Liver (tissue), 3 donors: ENCODE results near the gene KRT9.

Source experiments
- FOXA1 ChIP-seq: IDR thresholded peaks from 2 replicates; pipeline ENCODE4 v1.6.1; 2016; ENCODE audit warnings: antibody characterized with exemption
- FOXA2 ChIP-seq: IDR thresholded peaks from 2 replicates; pipeline ENCODE4 v1.6.1; 2016; ENCODE audit warnings: antibody characterized with exemption
- GABPA ChIP-seq, 2 donors: IDR thresholded peaks in 1 of 2; conservative IDR thresholded peaks in 1 of 2; 2 replicates each; pipeline ENCODE4 v1.6.1; 2016; ENCODE audit warnings: antibody characterized with exemption in 2 of 2, mild to moderate bottlenecking in 1 of 2, moderate library complexity in 1 of 2
- HNF4G ChIP-seq: IDR thresholded peaks from 2 replicates; pipeline ENCODE4 v1.6.1; 2016; ENCODE audit warnings: antibody characterized with exemption
- NR2F2 ChIP-seq: IDR thresholded peaks from 2 replicates; pipeline ENCODE4 v1.6.1; 2016; ENCODE audit warnings: antibody characterized with exemption
- RAD21 ChIP-seq, 2 donors: IDR thresholded peaks; 2 replicates each; pipeline ENCODE4 v1.6.1; 2016; ENCODE audit warnings: antibody characterized with exemption in 2 of 2, mild to moderate bottlenecking in 2 of 2
- RXRA ChIP-seq, 2 donors: IDR thresholded peaks; 2 replicates each; pipeline ENCODE4 v1.6.1; 2017 to 2018; ENCODE audit warnings: antibody characterized with exemption in 2 of 2, mild to moderate bottlenecking in 1 of 2
- SP1 ChIP-seq: IDR thresholded peaks from 2 replicates; pipeline ENCODE4 v1.6.1; 2018; ENCODE audit warnings: antibody characterized with exemption, mild to moderate bottlenecking
- YY1 ChIP-seq: IDR thresholded peaks from 2 replicates; pipeline ENCODE4 v1.6.1; 2016; ENCODE audit warnings: antibody characterized with exemption, mild to moderate bottlenecking
- TF ChIP-seq, protein P1 (sequence below): fragments of 150-350 bp; IDR thresholded peaks from 2 replicates; pipeline ENCODE4 v1.5.1; 2017; ENCODE audit warnings: improper control_type of control experiment, low read depth, low read length; ENCODE audit not compliant: missing input control
- TF ChIP-seq, protein P2 (sequence below): IDR thresholded peaks from 2 replicates; pipeline ENCODE4 v1.6.1; 2016; ENCODE audit warnings: antibody characterized with exemption
- TF ChIP-seq, protein P3 (sequence below): IDR thresholded peaks from 2 replicates; pipeline ENCODE4 v1.6.1; 2016; ENCODE audit warnings: antibody characterized with exemption
- TF ChIP-seq, protein P4 (sequence below): IDR thresholded peaks from 2 replicates; pipeline ENCODE4 v1.6.1; 2016; ENCODE audit warnings: antibody characterized with exemption, mild to moderate bottlenecking
- donor health status: healthy.
- donor health status: healthy.

DNA sequence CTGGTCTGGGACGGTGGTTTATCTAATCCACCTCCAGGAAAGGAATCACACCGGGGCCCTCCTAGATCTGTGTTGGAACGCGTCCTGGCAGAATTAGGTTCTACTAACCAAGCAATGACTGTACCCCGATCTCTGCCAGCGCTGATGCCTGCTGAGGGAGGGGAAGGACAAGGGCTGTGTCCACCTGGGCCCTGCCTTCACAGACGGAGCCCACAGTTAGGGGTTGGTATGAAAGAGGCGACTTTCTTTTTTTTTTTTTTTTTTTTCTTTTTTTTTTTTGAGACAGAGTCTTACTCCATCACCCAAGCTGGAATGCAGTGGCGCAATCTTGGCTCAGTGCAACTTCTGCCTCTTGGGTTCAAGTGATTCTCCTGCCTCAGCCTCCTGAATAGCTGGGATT lies 33.9 kb downstream of the KRT9 start:
- TF ChIP-seq, protein P1, sequence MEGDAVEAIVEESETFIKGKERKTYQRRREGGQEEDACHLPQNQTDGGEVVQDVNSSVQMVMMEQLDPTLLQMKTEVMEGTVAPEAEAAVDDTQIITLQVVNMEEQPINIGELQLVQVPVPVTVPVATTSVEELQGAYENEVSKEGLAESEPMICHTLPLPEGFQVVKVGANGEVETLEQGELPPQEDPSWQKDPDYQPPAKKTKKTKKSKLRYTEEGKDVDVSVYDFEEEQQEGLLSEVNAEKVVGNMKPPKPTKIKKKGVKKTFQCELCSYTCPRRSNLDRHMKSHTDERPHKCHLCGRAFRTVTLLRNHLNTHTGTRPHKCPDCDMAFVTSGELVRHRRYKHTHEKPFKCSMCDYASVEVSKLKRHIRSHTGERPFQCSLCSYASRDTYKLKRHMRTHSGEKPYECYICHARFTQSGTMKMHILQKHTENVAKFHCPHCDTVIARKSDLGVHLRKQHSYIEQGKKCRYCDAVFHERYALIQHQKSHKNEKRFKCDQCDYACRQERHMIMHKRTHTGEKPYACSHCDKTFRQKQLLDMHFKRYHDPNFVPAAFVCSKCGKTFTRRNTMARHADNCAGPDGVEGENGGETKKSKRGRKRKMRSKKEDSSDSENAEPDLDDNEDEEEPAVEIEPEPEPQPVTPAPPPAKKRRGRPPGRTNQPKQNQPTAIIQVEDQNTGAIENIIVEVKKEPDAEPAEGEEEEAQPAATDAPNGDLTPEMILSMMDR: no peak
- no peak for TF ChIP-seq RAD21 (IDR thresholded peaks at IDR 0.05)
- no peak for TF ChIP-seq SP1
- no peak for TF ChIP-seq RXRA (IDR thresholded peaks at IDR 0.05)
- no peak for TF ChIP-seq NR2F2
- TF ChIP-seq, protein P2, sequence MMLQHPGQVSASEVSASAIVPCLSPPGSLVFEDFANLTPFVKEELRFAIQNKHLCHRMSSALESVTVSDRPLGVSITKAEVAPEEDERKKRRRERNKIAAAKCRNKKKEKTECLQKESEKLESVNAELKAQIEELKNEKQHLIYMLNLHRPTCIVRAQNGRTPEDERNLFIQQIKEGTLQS: no peak
- TF ChIP-seq, protein P3, sequence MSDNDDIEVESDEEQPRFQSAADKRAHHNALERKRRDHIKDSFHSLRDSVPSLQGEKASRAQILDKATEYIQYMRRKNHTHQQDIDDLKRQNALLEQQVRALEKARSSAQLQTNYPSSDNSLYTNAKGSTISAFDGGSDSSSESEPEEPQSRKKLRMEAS: no peak
- TF ChIP-seq GABPA (IDR thresholded peaks at IDR 0.05 in 1 of 2, conservative IDR thresholded peaks at IDR 0.05 in 1 of 2): no peak
- TF ChIP-seq HNF4G: no peak
- TF ChIP-seq FOXA2: no peak
- TF ChIP-seq FOXA1: no peak
- TF ChIP-seq, protein P4, sequence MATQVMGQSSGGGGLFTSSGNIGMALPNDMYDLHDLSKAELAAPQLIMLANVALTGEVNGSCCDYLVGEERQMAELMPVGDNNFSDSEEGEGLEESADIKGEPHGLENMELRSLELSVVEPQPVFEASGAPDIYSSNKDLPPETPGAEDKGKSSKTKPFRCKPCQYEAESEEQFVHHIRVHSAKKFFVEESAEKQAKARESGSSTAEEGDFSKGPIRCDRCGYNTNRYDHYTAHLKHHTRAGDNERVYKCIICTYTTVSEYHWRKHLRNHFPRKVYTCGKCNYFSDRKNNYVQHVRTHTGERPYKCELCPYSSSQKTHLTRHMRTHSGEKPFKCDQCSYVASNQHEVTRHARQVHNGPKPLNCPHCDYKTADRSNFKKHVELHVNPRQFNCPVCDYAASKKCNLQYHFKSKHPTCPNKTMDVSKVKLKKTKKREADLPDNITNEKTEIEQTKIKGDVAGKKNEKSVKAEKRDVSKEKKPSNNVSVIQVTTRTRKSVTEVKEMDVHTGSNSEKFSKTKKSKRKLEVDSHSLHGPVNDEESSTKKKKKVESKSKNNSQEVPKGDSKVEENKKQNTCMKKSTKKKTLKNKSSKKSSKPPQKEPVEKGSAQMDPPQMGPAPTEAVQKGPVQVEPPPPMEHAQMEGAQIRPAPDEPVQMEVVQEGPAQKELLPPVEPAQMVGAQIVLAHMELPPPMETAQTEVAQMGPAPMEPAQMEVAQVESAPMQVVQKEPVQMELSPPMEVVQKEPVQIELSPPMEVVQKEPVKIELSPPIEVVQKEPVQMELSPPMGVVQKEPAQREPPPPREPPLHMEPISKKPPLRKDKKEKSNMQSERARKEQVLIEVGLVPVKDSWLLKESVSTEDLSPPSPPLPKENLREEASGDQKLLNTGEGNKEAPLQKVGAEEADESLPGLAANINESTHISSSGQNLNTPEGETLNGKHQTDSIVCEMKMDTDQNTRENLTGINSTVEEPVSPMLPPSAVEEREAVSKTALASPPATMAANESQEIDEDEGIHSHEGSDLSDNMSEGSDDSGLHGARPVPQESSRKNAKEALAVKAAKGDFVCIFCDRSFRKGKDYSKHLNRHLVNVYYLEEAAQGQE: no peak
- TF ChIP-seq YY1: no peak
